Brain microvascular endothelial cell (primary cell): ENCODE measurements around the gene ELOF1.

Experiments
- DNase-seq: peaks from one replicate; pipeline ENCODE4 v3.0.0-alpha.2; 2020
- H3K27ac ChIP-seq: fragments of 250-450 bp; sonication (Bioruptor Pico); 2 replicates; pipeline ENCODE4 v1.5.1; 2020; ENCODE audit warnings: mild to moderate bottlenecking, moderate library complexity
- H3K27me3 ChIP-seq: fragments of 250-450 bp; sonication (Bioruptor Pico); replicated peaks from 2 replicates; pipeline ENCODE4 v1.5.1; 2020; ENCODE audit warnings: mild to moderate bottlenecking
- H3K36me3 ChIP-seq: fragments of 250-450 bp; sonication (Bioruptor Pico); replicated peaks from 2 replicates; pipeline ENCODE4 v1.5.1; 2020; ENCODE audit warnings: mild to moderate bottlenecking
- H3K4me3 ChIP-seq: 2 replicates; pipeline ENCODE4 v1.5.1; 2011; ENCODE audit warnings: low read depth, mild to moderate bottlenecking, control low read depth, low read length, moderate library complexity
- in situ Hi-C: cut with HindIII; loops from 2 replicates; pipeline ENCODE4 v1.10.0; 2017; ENCODE audit warnings: low sequenced_read_pairs, low pct_ligation_motif_present
- TF ChIP-seq, protein P1 (sequence below): IDR thresholded peaks from 2 replicates; pipeline ENCODE4 v1.5.1; 2011; ENCODE audit warnings: low read depth, mild to moderate bottlenecking, moderate library complexity, low read length, control low read depth, inconsistent platforms; ENCODE audit errors: missing control alignments

ELOF1 gene

DNA sequence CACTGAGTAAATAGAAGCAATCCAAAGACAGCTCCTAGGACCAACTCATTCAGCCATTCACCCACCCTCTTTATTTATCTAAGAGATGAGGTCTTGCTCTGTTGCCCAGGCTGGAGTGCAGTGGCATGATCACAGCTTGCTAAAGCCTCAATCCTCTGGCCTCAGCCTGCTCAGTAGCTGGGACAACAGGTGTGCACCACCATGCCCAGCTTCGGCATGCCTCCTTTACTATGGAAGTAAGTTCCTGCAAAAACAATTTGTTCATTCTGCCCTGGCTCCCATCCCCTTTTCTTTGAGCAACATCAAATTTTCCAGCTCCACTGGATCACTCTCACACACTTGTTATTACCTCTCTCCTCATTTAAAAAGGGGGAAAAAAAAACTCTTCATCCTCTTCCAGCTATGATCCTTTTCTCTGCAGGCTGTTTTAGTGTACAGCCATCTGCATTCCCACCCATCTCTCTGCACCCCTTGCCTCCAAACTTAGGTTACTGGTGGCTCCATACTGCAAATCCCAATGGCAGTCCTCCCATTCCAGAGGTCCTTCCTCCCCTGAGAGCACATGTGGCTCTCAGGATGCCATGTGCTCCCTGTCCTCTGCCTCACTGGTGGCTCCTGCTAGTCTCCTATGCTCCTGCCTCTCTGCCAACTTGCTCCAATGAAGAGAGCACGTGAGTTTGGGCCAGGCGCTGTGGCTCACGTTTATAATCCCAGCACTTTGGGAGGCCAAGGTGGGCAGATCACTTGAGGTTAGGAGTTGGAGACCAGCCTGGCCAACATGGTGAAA, 2.2 kb downstream of the ELOF1 start:
- no peak overlapping the region for H3K4me3 ChIP-seq
- H3K27me3 ChIP-seq: no peaks in the 10 kb centered on the region
- no peak overlapping the region for H3K27ac ChIP-seq
- in situ Hi-C loops: no loop called here
- H3K36me3 ChIP-seq: peaks cover 29% of the 10 kb centered on the region
- no peak for DNase-seq
- TF ChIP-seq, protein P1, sequence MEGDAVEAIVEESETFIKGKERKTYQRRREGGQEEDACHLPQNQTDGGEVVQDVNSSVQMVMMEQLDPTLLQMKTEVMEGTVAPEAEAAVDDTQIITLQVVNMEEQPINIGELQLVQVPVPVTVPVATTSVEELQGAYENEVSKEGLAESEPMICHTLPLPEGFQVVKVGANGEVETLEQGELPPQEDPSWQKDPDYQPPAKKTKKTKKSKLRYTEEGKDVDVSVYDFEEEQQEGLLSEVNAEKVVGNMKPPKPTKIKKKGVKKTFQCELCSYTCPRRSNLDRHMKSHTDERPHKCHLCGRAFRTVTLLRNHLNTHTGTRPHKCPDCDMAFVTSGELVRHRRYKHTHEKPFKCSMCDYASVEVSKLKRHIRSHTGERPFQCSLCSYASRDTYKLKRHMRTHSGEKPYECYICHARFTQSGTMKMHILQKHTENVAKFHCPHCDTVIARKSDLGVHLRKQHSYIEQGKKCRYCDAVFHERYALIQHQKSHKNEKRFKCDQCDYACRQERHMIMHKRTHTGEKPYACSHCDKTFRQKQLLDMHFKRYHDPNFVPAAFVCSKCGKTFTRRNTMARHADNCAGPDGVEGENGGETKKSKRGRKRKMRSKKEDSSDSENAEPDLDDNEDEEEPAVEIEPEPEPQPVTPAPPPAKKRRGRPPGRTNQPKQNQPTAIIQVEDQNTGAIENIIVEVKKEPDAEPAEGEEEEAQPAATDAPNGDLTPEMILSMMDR: no peak

DNA sequence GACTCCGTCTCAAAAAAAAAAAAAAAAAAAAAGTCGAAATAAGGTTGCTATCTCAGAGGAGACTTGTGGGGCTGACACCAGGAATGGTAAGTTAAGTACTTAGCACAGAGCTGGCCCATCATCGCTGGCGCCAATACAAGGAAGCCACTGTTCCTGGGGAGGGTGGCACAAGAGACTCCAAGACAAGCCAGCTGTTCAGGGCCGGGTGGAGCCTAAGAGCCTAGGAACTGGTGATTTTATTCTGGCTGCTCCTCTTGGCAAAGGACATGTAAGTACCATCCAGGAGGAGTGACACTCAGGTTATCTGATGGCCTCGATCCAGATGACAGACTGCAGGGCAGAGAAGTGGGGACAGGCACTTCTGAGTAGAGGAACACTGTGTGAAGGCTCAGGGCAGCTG, 3.8 kb downstream of the ELOF1 start:
- H3K27ac ChIP-seq: no peak overlapping the region
- no peak for DNase-seq
- TF ChIP-seq, protein P1: no peak
- H3K36me3 ChIP-seq: peaks cover 29% of the 10 kb centered on the region
- no peak overlapping the region for H3K4me3 ChIP-seq
- in situ Hi-C loops: no loop called here
- no peaks in the 10 kb centered on the region for H3K27me3 ChIP-seq

DNA sequence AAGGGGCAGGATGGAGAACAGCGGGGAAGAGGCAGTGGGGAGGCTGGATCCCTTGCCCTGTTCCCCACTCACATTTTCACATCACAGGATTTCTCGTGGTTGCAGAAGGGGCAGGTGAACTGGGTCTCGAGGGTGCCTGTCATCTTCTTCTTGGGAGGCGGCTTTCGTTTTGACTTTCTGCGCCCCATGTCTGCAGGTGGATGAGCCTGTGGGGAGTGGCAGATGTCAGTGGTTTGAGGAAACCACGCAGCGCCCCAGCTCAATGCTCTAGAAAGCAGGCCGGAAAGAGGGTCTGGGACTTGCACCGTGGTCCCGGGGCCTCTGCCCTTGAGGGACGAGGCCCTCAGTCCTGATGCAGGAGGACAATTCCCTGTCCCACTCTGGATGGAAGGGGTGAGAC, 4.9 kb downstream of the ELOF1 start:
- DNase-seq: no peak
- TF ChIP-seq, protein P1: no peak
- in situ Hi-C loops: no loop called here
- H3K27me3 ChIP-seq: no peaks in the 10 kb centered on the region
- no peak overlapping the region for H3K27ac ChIP-seq
- peaks cover 29% of the 10 kb centered on the region for H3K36me3 ChIP-seq
- H3K4me3 ChIP-seq: no peak overlapping the region

DNA sequence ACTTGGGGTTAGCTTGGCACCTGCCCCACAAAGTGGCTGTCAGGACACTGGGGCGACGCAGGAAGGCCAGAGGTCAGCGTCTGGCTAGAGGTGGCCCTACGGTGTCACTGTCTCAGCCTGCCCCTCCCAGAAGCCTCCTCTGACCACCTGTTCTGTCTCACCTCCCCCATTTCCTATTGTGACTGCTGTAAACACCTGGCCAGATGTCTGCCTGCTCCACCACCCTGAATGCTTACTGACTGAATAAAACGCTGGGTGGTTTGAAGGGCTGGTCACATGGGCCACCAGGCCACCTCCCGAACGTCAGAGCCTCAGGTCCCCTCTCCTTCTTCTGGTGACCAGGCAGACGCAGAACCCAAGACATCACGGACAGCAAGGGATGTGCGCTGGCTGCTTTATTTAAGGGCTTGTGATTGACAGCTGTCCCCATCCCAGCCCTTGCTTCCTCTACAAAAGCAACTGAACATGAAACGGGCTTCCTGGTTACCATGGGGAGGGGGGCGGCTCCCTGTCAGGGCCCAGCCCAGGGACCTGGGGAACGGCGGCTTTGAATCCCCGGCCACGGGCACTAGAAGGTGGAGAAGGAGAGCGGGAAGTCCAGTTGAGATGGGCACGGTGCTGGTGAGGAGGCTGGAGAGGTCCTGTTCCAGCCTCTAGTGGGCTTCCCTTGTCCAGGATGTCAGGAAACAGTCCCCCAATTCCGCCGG, 6.2 kb downstream of the ELOF1 start:
- DNase-seq: no peak
- Histone ChIP-seq H3K4me3 (no peak overlapping the region), H3K27ac (no peak overlapping the region), H3K36me3 (peaks cover 34% of the 10 kb centered on the region), H3K27me3 (no peaks in the 10 kb centered on the region)
- in situ Hi-C loops: no loop called here
- TF ChIP-seq, protein P1: no peak

DNA sequence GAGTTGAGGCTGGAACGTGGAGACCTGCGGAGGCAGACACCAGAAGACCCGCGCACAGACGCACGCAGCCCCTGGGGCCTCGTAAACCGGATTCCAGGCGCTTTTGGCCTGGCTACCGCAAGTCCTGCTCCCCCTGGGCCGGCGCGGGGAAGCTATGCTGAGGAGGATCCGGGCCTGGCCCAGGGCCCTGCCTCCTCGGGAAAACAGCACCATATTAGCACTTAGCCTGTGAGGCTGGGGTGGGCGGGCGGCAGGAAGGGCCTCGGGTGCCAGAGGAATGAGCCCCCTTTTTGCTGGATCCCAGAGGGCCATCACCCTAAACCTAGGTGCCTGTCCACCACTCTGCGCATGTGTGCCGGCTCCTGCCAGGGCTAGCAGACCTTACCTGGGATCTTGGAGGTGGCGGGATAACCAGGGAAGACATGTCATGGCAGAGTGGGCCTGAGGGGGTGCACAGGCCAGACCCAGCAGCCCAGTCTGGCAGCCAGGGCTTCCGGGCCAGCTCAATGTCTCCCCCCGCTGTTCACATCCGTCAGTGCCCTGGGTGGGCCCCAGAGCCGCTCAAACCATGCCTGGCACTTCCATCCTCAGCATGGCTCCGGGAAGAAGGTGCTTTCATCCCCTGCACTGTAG, 7.3 kb downstream of the ELOF1 start:
- Histone ChIP-seq H3K36me3 (peaks cover 34% of the 10 kb centered on the region), H3K4me3 (no peak overlapping the region), H3K27me3 (no peaks in the 10 kb centered on the region), H3K27ac (no peak overlapping the region)
- no peak for DNase-seq
- TF ChIP-seq, protein P1: peak; percentile 67
- in situ Hi-C loops: no loop called here
